ENCODE data around the gene CAPN14.

DNA sequence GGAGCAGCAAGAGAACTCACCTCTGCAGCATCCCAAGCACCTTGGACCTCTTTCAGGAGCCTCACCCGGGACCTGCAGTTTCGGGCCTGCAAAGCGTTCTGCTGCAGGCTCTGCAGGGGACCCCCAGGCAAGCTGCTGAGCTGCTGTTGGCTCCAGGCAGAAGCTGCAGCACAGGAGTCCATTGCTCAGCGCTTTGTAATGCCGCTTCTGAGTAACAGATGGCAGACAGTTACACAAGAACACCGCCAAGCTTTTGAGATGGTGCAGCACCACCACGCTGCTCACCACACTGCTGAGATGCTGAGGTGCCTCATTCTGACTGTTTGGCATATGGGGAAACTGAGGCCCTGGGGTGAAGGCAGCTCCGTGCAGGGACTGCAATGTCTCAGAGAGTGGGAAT is 77.2 kb downstream of the CAPN14 start:
- TF ChIP-seq, protein P1, sequence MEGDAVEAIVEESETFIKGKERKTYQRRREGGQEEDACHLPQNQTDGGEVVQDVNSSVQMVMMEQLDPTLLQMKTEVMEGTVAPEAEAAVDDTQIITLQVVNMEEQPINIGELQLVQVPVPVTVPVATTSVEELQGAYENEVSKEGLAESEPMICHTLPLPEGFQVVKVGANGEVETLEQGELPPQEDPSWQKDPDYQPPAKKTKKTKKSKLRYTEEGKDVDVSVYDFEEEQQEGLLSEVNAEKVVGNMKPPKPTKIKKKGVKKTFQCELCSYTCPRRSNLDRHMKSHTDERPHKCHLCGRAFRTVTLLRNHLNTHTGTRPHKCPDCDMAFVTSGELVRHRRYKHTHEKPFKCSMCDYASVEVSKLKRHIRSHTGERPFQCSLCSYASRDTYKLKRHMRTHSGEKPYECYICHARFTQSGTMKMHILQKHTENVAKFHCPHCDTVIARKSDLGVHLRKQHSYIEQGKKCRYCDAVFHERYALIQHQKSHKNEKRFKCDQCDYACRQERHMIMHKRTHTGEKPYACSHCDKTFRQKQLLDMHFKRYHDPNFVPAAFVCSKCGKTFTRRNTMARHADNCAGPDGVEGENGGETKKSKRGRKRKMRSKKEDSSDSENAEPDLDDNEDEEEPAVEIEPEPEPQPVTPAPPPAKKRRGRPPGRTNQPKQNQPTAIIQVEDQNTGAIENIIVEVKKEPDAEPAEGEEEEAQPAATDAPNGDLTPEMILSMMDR (conservative IDR thresholded peaks at IDR 0.05; ENCODE audit: low read depth, low read length), result no peak
- no peak for TF ChIP-seq EZH2 (IDR thresholded peaks at IDR 0.05; ENCODE audit: low read length, unreplicated experiment)

Measured in PC-3 (cell line).